ENCODE measurements around the gene TTC13.

The TTC13 gene

GRCh38 chr1:230898144-230898543 lies 80.5 kb downstream of the TTC13 start:
- TF ChIP-seq CTCF (conservative IDR thresholded peaks at IDR 0.05; ENCODE audit: control insufficient read depth, insufficient read depth, low read depth, low read length), result no peak
- DNase-seq (ENCODE audit: low read depth), result no peak
- no peak overlapping the region for H3K4me3 ChIP-seq (ENCODE audit: control insufficient read depth, low read depth, low read length)

GRCh38 chr1:230896779-230897178 lies 81.9 kb downstream of the TTC13 start:
- TF ChIP-seq CTCF (conservative IDR thresholded peaks at IDR 0.05; ENCODE audit: control insufficient read depth, insufficient read depth, low read depth, low read length), result no peak
- H3K4me3 ChIP-seq (ENCODE audit: control insufficient read depth, low read depth, low read length), result no peak overlapping the region
- DNase-seq (ENCODE audit: low read depth), result no peak

- no peak for DNase-seq (ENCODE audit: low read depth)
Measured at GRCh38 chr1:230895452-230895851, 83.2 kb downstream of the TTC13 start.

GRCh38 chr1:230894664-230895063 lies 84.0 kb downstream of the TTC13 start:
- no peak for TF ChIP-seq CTCF (conservative IDR thresholded peaks at IDR 0.05; ENCODE audit: control insufficient read depth, insufficient read depth, low read depth, low read length)
- no peak for DNase-seq (ENCODE audit: low read depth)
- H3K4me3 ChIP-seq (ENCODE audit: control insufficient read depth, low read depth, low read length), result no peak overlapping the region

More at GRCh38 chr1:230895452-230895851, 83.2 kb downstream of the TTC13 start:
- no peak for TF ChIP-seq CTCF (conservative IDR thresholded peaks at IDR 0.05; ENCODE audit: control insufficient read depth, insufficient read depth, low read depth, low read length)
- H3K4me3 ChIP-seq (ENCODE audit: control insufficient read depth, low read depth, low read length), result no peak overlapping the region

GRCh38 chr1:230894032-230894431 lies 84.6 kb downstream of the TTC13 start:
- DNase-seq (ENCODE audit: low read depth), result no peak
- TF ChIP-seq CTCF (conservative IDR thresholded peaks at IDR 0.05; ENCODE audit: control insufficient read depth, insufficient read depth, low read depth, low read length), result no peak

GRCh38 chr1:230892018-230892491 lies 86.6 kb downstream of the TTC13 start:
- no peak for DNase-seq (ENCODE audit: low read depth)
- TF ChIP-seq CTCF (conservative IDR thresholded peaks at IDR 0.05; ENCODE audit: control insufficient read depth, insufficient read depth, low read depth, low read length), result no peak
- H3K4me3 ChIP-seq (ENCODE audit: control insufficient read depth, low read depth, low read length), result no peak overlapping the region

More at GRCh38 chr1:230894032-230894431, 84.6 kb downstream of the TTC13 start:
- H3K4me3 ChIP-seq (ENCODE audit: control insufficient read depth, low read depth, low read length), result no peak overlapping the region

- DNase-seq (ENCODE audit: low read depth), result no peak
- H3K4me3 ChIP-seq (ENCODE audit: control insufficient read depth, low read depth, low read length), result no peak overlapping the region
- TF ChIP-seq CTCF (conservative IDR thresholded peaks at IDR 0.05; ENCODE audit: control insufficient read depth, insufficient read depth, low read depth, low read length), result no peak
Measured at GRCh38 chr1:230891413-230891812, 87.2 kb downstream of the TTC13 start.
